HG03039 (cell line): Measurements from ENCODE around the gene EHF.

Experiments
- ATAC-seq: cut with Tn5 transposase; IDR thresholded peaks from one replicate; pipeline ENCODE4 v1.9.1; 2021; ENCODE audit warnings: mild to moderate bottlenecking, moderate library complexity; ENCODE audit not compliant: unreplicated experiment

The EHF gene

DNA sequence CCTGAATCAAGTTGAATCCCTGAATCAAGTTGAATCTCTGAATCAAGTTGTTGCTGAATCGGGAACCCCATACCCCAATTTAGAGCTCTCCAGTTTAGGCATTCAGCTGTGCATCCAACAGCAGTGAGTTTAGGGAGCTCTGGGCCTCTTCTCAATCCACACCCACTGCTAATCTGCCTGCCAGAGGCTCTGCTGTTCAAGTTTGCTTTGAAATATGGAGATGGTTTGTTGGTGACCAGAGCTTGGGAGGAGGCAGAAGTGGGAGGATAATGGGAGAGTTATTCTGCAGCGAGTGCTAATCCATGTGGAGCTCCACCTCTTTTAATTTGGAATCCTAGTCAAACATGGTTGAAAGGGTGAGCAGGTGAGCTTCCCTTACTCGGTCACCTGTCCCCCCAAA, 22.4 kb downstream of the EHF start:
- no peak for ATAC-seq

DNA sequence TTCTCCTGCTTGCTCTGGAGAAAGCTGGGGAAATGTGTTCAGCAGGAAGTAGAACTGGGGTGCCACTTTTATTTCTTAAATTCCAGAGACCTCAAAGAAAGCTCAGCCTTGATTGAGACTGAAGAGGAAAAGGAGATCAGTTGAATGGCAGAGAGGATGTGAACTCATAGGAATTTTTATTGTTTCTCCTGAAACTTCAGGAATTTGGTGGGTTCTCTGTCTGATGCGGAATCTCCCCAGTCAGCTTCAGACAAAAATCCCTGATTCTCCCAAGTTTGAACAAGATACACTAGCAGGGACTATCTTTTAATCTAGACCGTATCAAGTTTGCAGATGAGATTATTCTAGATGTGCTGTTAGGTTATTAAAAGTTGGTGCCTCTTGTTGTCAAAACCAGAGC, 23.0 kb downstream of the EHF start:
- no peak for ATAC-seq

DNA sequence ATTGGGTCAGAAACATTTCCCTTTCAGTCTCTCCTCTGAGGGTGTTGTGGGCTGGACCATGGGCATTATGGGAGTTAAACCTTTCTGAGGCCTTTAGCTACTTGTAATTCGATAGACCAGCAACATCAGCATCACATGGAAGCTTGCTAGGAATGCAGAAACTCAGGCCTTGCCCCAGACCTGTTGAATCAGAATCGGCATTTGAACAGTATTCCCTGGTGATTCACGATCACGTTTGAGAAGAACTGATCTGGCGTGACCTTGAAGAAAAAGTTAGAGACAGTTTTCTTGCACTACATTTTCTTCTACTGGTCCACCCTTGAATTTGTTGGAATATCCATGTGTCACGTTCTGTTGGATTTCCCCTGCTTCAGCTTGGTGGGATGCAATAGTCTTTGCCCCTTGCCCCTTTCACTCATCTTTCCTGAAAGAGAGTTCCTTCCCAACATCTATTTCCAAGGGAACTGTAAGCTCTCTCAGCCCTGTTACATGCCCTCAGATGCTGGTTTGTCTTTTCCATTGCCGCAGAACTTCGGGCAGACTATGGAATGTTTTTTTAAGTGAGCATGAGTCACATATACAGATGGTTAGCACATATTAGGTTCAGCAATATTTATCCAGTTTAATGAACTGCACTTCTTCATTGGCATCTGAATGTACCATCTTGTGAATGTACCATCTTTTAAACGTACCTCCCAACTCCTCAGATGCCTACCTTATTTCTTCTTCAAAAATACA, 23.9 kb downstream of the EHF start:
- no peak for ATAC-seq

DNA sequence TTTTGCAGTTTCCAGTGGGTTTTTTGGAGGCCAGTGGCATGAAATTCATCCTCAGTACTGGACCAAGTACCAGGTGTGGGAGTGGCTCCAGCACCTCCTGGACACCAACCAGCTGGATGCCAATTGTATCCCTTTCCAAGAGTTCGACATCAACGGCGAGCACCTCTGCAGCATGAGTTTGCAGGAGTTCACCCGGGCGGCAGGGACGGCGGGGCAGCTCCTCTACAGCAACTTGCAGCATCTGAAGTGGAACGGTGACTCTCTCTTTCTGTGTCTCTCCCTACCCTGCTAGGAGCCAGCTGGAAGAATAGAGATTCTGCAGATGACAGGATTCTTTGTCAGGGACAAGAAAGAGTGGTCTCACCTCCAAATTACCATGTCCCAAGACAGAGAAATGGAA, 25.5 kb downstream of the EHF start:
- no peak for ATAC-seq

DNA sequence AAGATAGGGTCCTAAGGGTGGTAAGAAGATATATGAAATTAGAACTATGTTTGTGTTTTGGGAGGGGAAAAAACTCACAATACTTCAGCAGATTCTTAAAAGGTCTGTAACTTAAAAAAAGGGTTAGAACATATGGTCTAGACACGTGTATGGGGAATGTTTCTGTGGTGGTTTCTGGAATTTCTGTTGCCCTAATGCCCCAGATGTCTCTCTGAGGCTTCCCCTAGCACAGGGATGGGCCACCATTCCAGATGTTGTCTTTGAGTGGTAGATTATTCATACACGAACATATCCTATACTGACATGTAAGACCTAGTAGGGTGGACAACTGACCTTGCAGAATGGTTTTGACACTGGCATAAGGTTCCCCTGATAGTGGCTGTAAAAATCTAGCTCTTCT, 26.2 kb downstream of the EHF start:
- ATAC-seq = no peak

DNA sequence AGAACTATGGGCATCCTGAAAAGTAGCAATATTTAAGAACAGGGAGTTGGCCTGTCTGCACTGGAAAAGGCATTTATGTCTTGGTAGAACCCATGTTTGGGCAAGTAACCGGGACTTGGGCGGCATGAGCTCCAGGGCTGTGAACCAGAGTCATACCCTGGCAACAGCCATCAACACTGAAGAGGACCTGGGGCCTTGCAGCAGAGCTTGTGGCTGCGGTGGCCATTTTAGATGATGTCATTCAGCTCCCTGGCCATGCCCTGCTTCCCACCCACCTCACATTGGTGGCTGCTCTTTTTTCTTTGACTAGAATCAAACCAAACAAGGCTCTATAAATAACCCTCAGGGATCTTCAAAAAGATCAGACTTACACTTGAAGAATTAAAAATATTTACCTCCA, 26.6 kb downstream of the EHF start:
- no peak for ATAC-seq

DNA sequence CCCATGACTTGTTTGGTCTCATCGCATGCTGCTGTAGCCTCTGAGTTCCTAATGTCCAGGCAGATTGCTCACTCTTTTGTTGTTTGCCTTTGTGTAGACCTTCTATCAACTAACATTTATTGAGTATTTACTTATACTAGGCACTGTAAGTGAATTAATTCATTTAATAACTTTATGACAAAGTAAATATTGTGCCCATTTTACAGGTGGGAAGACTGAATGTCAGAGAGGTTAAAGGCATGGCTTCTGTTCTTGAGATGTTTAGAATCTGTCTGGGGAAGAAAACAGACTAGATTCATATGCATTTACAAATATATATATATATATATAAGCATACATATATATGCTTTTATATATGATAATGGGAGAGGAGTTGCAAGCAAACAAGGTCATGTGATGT, 27.1 kb downstream of the EHF start:
- no peak for ATAC-seq

DNA sequence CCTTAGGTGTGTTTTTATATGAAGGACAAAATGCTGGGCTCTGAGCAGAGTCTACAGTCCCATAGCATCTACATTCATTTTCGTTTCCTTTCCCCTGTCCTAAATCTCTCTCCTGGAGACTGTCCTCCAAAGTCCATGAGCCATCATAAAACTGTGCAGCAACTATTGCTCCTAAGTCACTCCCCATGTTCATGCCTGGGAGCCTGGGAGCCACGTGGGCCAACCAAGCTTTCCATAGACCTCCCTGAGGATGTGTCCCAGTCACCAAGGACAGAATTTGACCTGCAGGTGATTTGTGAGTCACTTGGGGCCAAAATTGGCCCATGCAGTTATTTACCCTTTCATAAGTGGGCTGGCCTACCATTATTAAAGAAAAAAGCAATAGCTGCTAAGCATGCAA, 28.7 kb downstream of the EHF start:
- no peak for ATAC-seq

DNA sequence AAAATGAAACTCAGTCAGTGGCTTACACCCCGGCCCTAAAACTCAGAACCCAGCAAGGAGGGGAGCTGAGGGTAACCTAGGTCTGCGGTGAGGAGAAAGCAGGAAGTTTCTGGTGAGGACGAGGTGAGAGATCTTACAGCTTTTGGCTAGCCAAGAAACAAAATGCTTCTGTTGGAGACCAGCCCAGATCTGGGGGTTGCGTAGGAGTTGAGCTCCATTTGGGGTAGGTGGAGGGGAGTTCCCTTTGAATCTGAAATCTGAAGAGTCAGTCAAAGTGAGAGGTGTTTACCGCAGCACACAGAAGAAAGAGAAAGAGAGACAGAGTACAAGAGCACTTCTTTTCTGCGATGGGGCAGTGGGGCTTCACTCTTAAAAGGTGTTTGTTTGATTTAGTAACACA, 29.6 kb downstream of the EHF start:
- peak; percentile 89 for ATAC-seq

DNA sequence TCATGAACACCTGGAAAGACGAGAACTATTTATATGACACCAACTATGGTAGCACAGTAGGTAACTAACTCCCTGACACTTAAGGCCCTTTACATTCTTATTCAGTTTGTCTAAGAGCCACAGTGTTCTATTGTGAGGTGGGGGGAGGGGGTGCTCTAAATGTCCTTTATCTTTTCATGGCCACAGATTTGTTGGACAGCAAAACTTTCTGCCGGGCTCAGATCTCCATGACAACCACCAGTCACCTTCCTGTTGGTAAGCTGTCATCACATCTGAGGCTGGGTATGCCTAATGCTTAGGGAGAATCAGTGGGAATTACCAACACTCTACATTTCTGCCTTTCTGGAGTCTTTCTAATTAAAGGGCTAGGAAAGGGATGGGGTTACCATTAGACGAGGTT, 30.7 kb downstream of the EHF start:
- ATAC-seq = no peak

DNA sequence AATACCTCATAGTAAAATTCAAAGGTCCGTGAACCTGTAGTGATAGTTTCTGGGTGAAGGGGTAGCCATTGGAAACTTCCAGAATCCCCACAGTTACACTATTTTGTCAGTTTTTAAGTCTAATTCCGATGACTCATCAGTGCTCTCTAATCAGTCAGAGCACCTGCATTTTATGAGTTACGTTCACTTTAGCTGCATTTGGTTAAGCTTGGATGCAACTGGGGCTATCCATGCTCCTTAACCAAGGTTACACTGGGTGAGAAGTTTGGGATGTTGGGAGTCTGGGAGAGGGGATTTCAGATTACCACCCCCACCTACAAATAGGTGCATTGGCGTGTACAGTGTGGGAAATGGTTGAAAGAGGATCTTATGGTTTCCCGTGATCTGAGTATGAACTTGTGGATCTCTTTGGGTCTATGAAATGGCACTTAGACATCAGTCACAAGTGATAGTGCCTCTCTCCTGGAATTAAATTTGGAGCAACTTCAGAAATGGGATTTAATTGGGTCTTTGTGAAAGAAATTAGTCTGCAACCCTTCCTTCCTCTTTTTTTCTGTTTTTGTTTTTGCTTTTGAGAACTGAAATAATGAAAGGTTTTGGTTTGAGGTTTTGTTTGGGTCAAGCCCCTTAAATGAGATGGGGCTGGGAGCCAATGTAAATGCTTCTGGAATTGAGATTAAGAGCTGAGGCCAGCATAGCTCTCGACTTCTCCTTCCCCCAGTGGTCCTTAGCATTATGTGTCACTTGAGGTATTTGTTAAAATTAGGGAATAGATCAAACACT, 31.5 kb downstream of the EHF start:
- ATAC-seq = no peak

DNA sequence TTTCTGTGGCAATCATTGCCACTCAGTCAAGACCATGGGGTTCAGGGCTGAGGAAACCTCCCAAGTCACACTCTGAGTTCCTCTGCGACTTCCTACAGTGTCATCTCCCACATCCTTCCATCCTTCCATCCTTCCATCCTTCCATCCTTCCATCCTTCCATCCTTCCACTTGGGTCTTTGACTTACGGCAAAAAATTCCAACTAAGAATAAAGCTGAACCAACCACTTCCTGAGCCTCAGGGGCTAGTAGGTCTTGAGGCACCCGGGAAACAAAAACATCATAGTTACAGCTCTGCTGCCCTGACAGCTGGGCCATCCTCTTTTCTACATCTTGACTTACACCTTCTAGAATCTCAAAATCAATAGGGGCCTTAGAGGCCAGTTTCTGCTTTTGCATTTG, 32.1 kb downstream of the EHF start:
- no peak for ATAC-seq

DNA sequence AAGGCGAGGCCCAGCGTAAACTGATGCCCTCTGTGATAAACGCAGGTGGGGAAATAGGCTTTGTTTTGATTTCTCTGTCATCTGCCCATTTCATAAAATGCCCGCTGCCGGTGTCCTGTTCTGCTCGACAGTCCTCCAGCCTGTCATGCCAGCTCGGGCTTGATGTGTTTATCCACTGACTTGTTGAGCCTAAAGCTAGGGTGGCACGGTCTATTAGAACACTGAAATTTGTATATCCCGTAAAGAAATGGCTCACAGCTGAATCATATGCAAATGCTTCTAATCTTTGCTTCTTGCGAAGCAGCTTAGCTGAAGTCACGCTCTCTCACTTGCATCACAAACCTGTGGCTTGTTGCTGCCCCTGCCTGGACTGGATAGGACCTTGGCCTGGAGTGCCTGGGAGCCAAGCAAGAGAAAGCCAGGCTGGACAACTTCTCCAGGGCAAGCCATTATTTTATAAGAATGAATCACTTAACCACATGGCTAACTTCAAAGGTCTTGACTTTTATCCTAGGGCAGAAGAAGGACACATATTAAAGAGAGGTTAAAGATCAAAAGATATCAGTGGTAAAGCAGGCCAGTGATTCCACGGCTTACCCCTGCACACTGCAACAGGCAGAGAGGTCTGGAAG, 33.1 kb downstream of the EHF start:
- ATAC-seq = no peak

DNA sequence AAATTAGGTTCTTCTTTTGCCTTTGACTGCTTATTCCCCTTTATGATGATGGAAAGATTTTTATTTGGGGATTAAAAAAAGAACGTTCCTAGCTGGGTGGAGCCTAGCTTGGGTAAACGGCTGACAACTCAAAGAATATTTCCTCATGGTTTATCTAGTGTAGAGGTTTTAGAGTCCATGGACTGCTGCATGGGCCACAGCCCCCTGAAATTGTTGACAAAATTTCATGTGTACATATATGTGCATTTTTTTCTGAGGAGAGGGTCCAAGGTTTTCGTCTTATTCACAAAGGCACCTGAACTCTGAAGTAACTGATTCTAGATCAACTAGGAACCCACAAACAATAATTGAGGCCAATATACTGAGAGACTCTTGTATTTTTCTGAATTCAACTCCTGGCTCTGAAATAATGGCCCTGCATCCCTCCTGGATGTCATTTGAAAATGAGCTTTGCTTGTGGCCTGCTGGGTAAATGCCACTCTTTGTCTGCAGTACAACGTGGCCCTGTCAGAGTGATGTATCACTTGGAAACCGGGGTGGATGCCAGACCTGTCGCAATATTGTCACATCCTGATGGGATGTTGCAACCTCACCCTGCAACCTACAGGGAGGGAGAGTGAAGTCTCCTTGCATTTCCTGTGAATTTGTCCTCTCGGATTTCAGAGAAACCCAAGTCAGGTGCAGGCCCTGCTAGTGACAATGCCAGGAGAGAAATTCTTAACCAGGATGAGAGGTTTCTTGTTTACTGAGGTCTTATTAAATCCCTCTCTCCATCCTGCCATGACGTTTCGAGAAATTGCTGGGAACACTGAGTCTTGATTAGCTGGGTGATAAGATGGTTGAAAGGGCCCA, 33.8 kb downstream of the EHF start:
- no peak for ATAC-seq

DNA sequence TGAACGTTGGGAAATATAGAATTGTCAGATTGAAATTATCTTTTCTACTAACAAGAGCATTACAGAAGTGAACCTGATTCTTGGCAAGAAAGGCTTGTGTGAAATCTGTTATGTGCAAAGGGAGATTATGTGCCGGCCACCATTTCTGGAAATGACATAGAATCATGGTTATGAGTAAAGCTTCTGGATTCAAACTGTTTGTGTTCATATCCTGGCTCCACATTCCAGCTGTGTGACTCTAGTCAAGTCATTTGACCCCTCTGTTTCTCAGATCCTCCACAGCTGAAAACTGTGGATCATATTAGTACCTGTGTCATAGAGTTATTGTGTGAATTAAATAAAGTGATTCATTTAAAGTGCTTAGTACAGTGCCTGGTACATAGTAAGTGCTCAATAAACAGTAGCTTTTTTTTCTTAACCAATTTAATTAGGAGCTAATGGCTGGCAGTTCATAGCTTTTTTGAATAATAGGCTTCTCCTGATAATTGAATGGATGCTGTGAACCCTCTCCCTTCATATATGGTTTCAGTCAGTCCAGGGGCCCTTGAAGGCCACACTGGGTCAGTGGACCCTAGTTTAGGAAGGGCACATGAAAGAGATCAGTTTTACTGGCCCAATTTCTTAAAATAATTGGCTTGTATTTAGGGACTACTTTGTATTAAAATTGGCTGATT, 34.6 kb downstream of the EHF start:
- ATAC-seq = no peak

DNA sequence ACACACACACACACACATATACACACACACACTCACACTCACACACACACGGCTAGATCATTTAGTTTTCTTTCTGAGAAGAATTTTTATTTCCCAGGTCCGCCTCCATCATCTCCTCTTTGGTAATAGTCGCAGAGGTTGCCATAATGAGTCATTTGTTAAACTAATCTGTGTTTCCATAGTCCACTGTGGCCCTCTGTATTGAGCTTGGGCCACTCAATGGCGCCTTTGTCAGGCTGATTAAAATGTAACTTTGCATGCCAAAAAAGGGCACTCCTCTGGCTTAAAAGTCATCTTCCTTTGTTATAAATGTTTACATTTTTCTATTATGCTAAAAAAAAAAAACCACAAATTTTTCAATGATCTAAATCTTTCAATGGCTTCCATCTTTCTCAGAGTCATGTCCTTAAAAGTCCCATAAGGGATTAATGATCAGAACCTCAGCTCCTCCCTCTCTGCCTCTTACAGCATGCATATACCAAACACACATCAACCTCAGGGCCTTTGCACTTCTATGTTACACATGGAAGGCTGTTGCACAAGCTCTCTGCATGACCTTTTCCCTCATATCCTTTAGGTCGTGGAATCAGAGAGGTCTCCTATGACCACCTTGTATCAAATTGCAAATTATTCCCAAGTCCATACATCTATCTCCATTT, 35.3 kb downstream of the EHF start:
- ATAC-seq = no peak

DNA sequence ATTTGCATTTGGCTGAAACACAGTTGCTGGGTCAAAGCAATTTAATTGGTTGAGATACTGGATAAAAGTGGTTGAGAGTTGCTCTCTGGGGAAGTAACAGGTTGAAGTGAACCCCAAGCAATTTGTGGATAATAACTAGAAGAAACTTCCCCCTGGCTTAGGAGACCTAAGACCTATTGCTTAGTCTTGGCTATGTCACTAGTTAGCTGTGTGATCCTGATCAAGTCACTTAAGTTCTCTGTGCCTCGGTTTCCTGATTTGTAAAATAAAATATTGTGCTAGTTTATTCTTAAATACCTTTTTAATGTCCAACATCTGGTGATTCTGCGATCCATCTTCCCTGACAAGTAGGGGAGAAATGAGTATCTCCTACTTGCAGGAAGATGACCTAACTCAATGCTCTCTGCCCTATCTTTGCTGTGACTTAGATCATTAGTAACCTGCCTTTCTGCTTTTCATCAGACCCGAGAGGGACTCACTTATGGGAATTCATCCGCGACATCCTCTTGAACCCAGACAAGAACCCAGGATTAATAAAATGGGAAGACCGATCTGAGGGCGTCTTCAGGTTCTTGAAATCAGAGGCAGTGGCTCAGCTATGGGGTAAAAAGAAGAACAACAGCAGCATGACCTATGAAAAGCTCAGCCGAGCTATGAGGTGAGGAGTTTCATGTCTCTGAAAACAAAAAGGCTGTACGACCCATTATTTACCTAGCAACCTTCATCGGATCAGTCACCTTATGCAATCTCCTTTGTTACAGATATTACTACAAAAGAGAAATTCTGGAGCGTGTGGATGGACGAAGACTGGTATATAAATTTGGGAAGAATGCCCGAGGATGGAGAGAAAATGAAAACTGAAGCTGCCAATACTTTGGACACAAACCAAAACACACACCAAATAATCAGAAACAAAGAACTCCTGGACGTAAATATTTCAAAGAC, 37.5 kb downstream of the EHF start:
- ATAC-seq = no peak

DNA sequence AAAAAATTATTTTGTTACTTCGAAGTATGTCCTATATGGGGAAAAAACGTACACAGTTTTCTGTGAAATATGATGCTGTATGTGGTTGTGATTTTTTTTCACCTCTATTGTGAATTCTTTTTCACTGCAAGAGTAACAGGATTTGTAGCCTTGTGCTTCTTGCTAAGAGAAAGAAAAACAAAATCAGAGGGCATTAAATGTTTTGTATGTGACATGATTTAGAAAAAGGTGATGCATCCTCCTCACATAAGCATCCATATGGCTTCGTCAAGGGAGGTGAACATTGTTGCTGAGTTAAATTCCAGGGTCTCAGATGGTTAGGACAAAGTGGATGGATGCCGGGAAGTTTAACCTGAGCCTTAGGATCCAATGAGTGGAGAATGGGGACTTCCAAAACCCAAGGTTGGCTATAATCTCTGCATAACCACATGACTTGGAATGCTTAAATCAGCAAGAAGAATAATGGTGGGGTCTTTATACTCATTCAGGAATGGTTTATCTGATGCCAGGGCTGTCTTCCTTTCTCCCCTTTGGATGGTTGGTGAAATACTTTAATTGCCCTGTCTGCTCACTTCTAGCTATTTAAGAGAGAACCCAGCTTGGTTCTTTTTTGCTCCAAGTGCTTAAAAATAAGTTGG, 38.3 kb downstream of the EHF start:
- ATAC-seq = no peak
